IPS DF 19.7 (cell line): ENCODE results near the gene RASGRF1.
"Not testable (repeated sequence)": the region's sequence is repeated elsewhere in the genome, so short reads cannot be mapped to it uniquely, and the experiment has no call there.

Experiments
- DNase-seq: peaks from one replicate; pipeline ENCODE4 v3.0.0-alpha.2; 2013; ENCODE audit warnings: low read depth, low spot score

The RASGRF1 gene

DNA sequence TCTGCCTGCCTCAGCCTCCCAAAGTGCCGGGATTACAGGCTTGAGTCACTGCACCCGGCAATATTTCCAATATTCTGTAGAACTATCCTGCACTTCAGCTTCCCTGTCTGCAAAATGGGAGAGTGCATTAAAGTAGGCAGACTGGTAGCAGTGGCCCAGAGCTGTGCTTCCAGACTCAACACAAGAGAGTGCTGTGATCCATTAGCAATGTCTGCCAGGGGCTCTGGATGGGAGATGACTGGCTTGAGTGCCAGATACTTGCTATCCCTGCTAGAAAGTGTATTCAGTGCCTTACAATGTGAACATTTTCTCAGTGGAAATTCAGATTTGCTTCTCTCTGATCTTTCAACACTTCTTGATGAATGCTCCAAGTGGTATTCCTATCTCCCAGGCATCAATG, 80.3 kb downstream of the RASGRF1 start:
- DNase-seq: no peak

DNA sequence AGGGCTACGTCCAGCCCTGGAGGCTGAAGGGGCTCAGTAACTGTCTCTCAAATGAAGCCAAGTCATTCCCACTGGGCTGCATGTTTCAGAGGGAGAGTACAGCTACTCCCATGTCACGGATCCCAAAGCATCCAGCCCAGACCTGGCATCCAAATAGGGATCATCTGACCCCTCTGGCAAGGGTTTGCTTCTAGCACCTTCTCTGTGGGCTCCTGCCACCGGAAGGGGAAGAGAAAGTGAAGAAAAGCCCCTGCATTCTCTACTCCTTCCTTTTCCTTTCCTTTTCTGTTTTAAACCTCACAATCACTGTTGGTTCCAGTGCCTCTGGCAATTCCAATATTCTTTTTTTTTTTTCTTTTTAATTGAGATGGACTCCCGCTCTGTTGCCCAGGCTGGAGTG, 81.2 kb downstream of the RASGRF1 start:
- no peak for DNase-seq

GRCh38 chr15:79008659-79009058, 81.9 kb downstream of the RASGRF1 start:
- no peak for DNase-seq

DNA sequence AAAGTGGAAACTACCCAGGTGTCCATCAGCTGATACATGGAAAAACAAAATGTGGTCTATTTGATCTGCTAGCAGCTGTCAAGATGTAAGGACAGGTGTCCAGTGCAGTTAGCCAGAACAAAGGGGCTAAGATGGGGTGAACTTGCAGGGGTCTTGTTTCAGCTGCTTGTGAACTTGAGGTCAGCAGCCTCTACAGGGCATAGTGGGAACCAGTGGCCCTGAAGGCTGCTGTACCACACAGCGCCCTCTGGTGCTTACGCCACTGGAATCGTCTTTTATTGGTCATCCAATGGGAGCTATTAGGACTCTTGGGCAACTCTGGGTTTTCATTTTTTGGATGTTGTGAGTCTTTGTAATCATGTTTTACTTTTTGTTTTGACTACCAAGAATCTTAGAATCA, 83.5 kb downstream of the RASGRF1 start:
- peak; percentile 60 for DNase-seq

GRCh38 chr15:79006071-79006470, 84.5 kb downstream of the RASGRF1 start:
- no peak for DNase-seq

GRCh38 chr15:79004336-79004735, 86.2 kb downstream of the RASGRF1 start:
- DNase-seq: peak; percentile 85

GRCh38 chr15:79003896-79004295, 86.7 kb downstream of the RASGRF1 start:
- no peak for DNase-seq

- no peak for DNase-seq
These were observed 87.3 kb downstream of the RASGRF1 start for GRCh38 chr15:79003301-79003700.

DNA sequence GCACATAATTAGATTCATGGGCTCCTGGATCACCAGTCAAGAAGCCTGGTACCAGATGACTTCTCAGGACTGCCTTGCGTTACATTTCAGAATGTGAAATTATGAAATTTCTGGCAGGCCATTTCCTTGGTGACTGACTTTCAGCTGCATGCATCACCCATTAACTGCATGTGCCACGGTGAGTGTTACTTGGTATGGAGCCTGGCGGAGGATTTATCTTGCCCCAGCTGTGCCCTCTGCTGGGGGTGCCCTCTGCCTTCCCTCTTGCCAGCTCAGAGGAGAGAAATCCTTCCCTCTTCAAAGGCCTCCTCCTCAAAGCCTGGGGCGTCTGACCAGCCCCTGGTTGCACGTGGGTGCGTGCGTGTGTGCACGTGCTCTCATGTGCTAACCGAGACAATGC, 88.0 kb downstream of the RASGRF1 start:
- DNase-seq: no peak

- DNase-seq: no peak
These were observed 90.9 kb downstream of the RASGRF1 start for GRCh38 chr15:78999636-79000035.

DNA sequence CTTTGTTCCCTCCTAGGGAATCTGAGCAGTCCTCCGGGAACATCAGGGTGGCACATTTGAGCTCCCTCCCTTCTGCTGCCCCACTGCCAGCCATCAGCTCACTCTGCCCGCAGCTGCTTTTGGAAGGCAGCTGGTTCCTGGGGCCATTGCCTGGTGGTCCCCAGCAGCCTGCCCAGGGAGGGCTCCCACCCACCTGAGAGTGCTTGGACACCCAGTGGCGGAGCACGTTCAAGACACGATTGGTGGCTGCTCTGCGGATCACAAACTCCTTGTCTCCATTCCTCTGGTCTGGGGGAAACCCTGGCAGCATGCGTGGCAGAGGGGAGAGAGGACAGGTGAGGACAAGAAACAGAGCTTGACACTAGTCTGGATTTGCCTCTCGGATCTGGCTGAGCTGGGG, 92.1 kb downstream of the RASGRF1 start:
- no peak for DNase-seq

GRCh38 chr15:78997981-78998499, 92.5 kb downstream of the RASGRF1 start:
- DNase-seq: no peak

DNA sequence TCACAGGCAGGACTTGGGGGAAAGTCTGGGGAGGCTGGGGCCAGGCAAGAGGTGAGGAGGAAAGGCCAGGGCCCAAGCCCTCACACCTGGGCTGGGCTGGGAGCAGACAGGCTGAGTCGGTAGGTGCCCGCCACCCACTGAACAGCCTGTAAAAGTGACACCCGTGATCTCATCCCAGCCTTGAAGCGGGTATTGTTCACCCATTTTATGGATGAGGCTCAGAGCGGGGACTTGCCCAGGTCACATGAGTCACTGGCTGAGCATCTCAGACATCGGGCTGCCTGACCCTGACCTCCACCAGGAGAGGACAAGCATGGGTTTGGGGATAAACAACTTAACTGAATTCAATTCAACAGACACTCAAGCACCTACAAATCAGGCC, 93.7 kb downstream of the RASGRF1 start:
- DNase-seq: no peak

DNA sequence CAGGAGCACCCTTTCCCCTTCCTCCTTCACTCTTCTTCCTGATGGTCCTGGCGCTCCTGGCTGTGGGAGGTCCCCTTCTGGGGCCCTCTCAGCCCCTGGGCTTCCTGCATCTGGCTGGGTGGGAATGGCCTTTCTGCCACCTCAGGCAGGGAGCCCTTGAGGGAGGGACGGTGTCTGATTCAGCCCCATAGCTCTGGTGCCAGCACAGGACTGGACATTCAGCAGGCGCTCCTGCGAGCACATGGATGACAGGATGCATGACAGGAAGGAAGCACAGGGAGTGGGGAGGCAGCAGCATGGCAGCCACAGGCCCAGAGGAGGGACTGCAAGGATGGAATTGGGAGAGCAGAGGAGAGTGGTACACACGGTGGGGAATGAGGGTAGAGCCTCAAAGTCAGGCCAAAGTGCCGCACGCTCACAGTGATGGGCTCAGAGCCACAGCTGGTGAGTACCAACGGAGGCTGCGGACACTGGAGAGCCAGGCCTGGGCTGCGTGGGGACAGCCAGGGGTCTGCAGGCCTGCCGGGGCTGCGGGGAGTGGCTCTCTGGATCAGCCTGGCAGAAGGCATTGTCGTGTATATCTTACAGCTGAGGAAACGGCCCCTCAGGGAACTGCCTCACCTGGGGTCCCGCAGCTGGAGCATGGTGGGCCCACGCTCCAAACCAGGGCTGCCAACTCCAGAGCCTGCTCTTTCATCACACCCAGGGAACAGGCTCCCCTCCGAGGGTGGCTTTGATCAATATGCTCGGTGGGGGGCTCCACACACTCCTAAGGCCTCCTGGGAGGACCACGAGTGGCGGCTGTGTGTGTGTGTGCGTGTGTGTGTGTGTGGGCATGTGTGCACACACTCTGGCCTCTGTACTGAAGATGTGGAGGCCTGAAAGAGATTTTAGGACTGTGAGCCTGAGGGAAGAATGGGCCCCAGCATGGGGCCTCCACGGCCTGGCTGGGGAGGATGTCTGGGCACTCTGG, 94.4 kb downstream of the RASGRF1 start:
- DNase-seq: no peak

DNA sequence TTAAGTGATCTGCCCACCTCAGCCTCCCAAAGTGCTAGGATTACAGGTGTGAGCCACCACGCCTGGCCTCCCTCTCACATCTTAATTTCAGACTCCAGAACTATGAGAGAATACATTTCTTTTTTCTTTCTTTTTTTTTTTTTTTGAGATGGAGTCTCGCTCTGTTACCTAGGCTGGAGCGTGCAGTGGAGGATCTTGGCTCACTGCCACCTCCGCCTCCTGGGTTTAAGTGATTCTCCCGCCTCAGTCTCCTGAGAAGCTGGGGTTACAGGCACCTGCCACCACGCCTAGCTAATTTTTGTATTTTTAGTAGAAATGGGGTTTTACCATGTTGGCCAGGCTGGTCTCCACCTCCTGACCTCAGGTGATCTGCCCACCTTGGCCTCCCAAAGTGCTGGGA, 95.4 kb downstream of the RASGRF1 start:
- DNase-seq: not testable (repeated sequence)

- DNase-seq: no peak
These were observed 96.5 kb downstream of the RASGRF1 start for GRCh38 chr15:78993931-78994530.

GRCh38 chr15:78993257-78993930, 97.2 kb downstream of the RASGRF1 start:
- DNase-seq: no peak

GRCh38 chr15:78992416-78993256, 97.9 kb downstream of the RASGRF1 start:
- no peak for DNase-seq

DNA sequence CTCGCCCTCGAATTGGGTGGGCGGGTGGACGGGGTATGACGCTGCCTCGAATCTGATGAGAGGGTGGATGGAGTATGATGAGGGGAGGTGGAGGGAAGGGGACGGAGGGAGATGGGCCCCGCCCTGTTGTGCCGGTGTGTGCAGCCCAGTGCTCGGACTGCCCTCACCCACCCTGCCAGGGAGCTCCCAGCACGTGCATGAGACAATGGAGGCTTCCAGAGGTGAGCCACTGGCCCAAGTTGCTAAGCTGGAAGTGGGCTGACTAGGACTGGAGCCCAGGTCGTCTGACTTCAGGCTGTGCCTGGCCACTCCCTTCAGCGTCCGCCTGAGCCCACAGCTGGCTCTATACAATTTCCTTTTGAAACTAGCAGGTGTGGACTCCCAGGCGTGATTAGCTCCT, 98.7 kb downstream of the RASGRF1 start:
- DNase-seq: no peak

GRCh38 chr15:78991476-78991875, 99.1 kb downstream of the RASGRF1 start:
- no peak for DNase-seq

DNA sequence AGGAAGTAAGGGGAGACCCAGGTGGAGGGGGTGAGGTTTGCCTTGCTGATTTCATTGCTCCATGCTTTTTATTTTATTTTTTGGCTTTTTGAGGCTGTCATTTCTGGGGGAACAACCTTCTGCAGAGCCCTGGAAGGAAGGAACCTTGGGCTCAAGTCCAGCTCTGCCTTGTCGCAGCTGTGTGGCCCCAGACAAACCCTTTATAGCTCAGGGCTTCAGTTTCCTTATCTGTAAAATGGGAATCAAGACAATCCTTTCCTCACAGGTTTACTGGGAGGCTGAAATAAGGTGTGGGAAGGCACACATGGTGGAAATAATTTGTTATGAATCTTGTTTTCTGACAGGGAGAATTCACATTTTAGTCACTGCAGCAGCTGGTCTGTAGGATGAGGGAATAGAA, 100.3 kb downstream of the RASGRF1 start:
- no peak for DNase-seq
